CD4-positive, alpha-beta memory T cell (primary cell): ENCODE measurements around the gene CFAP20. TPM values are rescaled to one million over a fixed set of nuclear protein-coding genes. Genes with fewer than 3 reads are reported as not detected.

Source experiments
- CTCF ChIA-PET: fragments of 350-600 bp; sonication (Branson Sonifier 250); formaldehyde crosslinking; loops from one replicate; lab custom pipeline; 2021; ENCODE audit warnings: inconsistent platforms; ENCODE audit not compliant: partially characterized antibody; lab: Charles Lee
- POLR2A ChIA-PET: fragments of 350-600 bp; sonication (Branson Sonifier 250); formaldehyde crosslinking; loops from one replicate; lab custom pipeline; 2021; ENCODE audit not compliant: partially characterized antibody; lab: Charles Lee
- DNase-seq, 5 donors: peaks; one replicate each; pipeline versions ENCODE4 v3.0.0 to v3.0.0-alpha.2; 2020 to 2022; ENCODE audit warnings: mixed read lengths in 1 of 5
- H3K27ac ChIP-seq: one replicate; pipeline ENCODE4 v1.7.0; 2013; ENCODE audit warnings: low read depth, low read length
- H3K27me3 ChIP-seq: 2 replicates; pipeline ENCODE4 v1.7.0; 2013; ENCODE audit warnings: mild to moderate bottlenecking, low read length, moderate library complexity; ENCODE audit not compliant: insufficient read depth
- H3K36me3 ChIP-seq: 2 replicates; pipeline ENCODE4 v1.7.0; 2013; ENCODE audit warnings: mild to moderate bottlenecking, low read length, moderate library complexity; ENCODE audit not compliant: insufficient read depth
- H3K4me1 ChIP-seq: 2 replicates; pipeline ENCODE4 v1.7.0; 2013; ENCODE audit warnings: mild to moderate bottlenecking, low read length, moderate library complexity; ENCODE audit not compliant: insufficient read depth
- H3K4me3 ChIP-seq, 2 donors: one replicate each; pipeline ENCODE4 v1.7.0; 2013; ENCODE audit warnings: low read length in 2 of 2, mild to moderate bottlenecking in 1 of 2
- H3K9me3 ChIP-seq, 2 donors: one replicate each; pipeline ENCODE4 v1.7.0; 2013; ENCODE audit warnings: low read length in 2 of 2, control low read depth in 1 of 2; ENCODE audit not compliant: control insufficient read depth in 1 of 2
- H3K27ac Mint-ChIP-seq, 7 donors: one replicate each; pipeline ENCODE4 v1.8.0; 2020 to 2021; ENCODE audit warnings: mixed read lengths in 7 of 7, mild to moderate bottlenecking in 6 of 7, inconsistent platforms in 3 of 7, moderate library complexity in 3 of 7
- H3K27me3 Mint-ChIP-seq, 2 donors: one replicate each; pipeline ENCODE4 v1.8.0; 2020 to 2021; ENCODE audit warnings: mixed read lengths in 2 of 2
- H3K36me3 Mint-ChIP-seq, 2 donors: one replicate each; pipeline ENCODE4 v1.8.0; 2020 to 2021; ENCODE audit warnings: mixed read lengths in 2 of 2, inconsistent platforms in 1 of 2, mild to moderate bottlenecking in 1 of 2
- H3K4me1 Mint-ChIP-seq, 4 donors: one replicate each; pipeline ENCODE4 v1.8.0; 2020 to 2021; ENCODE audit warnings: mixed read lengths in 4 of 4, mild to moderate bottlenecking in 1 of 4
- H3K4me3 Mint-ChIP-seq, 8 donors: one replicate each; pipeline ENCODE4 v1.8.0; 2020 to 2021; ENCODE audit warnings: mixed read lengths in 8 of 8, mild to moderate bottlenecking in 7 of 8, moderate library complexity in 6 of 8, inconsistent platforms in 3 of 8
- H3K9me3 Mint-ChIP-seq, 8 donors: one replicate each; pipeline ENCODE4 v1.8.0; 2020 to 2021; ENCODE audit warnings: mixed read lengths in 8 of 8, mild to moderate bottlenecking in 5 of 8, inconsistent platforms in 3 of 8, moderate library complexity in 1 of 8
- intact Hi-C: fragments of 100-400 bp; cut with micrococcal nuclease; formaldehyde crosslinking; loops from one replicate; pipeline ENCODE4 v1.15.1; 2023
- polyA plus RNA-seq, 2 donors: library from polyadenylated mRNA; unstranded; fragments of 300-500 nt; fragmentation: Illumina TruSeq; gene quantifications; one replicate each; pipeline ENCODE4 v1.2.3, GENCODE V29; 2021
- total RNA-seq, 2 experiments: library from RNA; stranded (reverse); gene quantifications; one replicate each; pipeline ENCODE4 v1.2.3, GENCODE V29; 2021

The CFAP20 gene
- total and polyA plus RNA-seq, 4 experiments from 2014 or later, result 25.4 to 54.0 (median 31.0) TPM

GRCh38 chr16:58120234-58120633, 8.9 kb downstream of the CFAP20 start:
- no peak for DNase-seq
- intact Hi-C loops, result no loop called here
- Mint-ChIP-seq H3K4me3 (no peak overlapping the region), H3K27me3 (no peaks in the 10 kb centered on the region), H3K36me3 (peaks cover 10 to 26% of the 10 kb centered on the region in 2 donors), H3K9me3 (peaks cover 0 to 2% (median 0%) of the 10 kb centered on the region in 8 donors), H3K27ac (peak overlapping the region in 1 of 7 donors; percentile 42), H3K4me1 (peaks cover 32 to 51% (median 37%) of the 10 kb centered on the region in 4 donors)
- H3K9me3 ChIP-seq, result no peaks in the 10 kb centered on the region
- no peaks in the 10 kb centered on the region for H3K27me3 ChIP-seq
- no peak overlapping the region for H3K4me3 ChIP-seq
- ChIA-PET POLR2A (interaction anchor here (2.2 kb wide), 1 partner anchor 9 kb away, joined by 10 read pairs; the partner anchor contains the start of gene CFAP20), CTCF (interaction anchor here (0.8 to 1.7 kb wide), 3 partner anchors 16 to 222 kb away, joined by 3 to 4 read pairs (median 3); no protein-coding TSS in a partner anchor)
- peaks cover 16% of the 10 kb centered on the region for H3K36me3 ChIP-seq
- H3K27ac ChIP-seq, result no peak overlapping the region
- H3K4me1 ChIP-seq, result peaks cover 31% of the 10 kb centered on the region

DNA sequence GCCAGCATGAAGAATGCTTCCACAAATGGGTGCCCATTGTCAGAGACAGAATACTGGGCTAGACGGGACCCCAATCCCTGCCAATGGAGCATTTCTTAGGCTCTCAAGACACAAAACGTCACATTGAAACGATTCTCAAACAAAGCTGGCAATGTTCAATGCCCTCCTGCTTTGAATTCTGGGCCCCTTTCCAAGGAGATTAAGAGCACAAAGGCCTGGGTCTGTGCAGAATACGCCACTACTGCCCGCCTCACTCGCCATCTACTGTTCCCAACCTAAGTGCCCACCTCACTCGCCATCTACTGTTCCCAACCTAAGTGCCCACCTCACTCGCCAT, 9.7 kb downstream of the CFAP20 start:
- Histone ChIP-seq H3K9me3 (no peaks in the 10 kb centered on the region), H3K36me3 (peaks cover 24% of the 10 kb centered on the region), H3K4me3 (no peak overlapping the region), H3K4me1 (peaks cover 28% of the 10 kb centered on the region), H3K27me3 (no peaks in the 10 kb centered on the region), H3K27ac (no peak overlapping the region)
- H3K27ac Mint-ChIP-seq, result peak overlapping the region in 1 of 7 donors; percentile 17
- intact Hi-C loops, result no loop called here
- H3K4me3 Mint-ChIP-seq, result no peak overlapping the region
- H3K9me3 Mint-ChIP-seq, result peaks cover 0 to 4% (median 0%) of the 10 kb centered on the region in 8 donors
- no peaks in the 10 kb centered on the region for H3K27me3 Mint-ChIP-seq
- peaks cover 28 to 46% (median 34%) of the 10 kb centered on the region in 4 donors for H3K4me1 Mint-ChIP-seq
- ChIA-PET POLR2A (interaction anchor here (2.2 kb wide), 1 partner anchor 10 kb away, joined by 10 read pairs; the partner anchor contains the start of gene CFAP20), CTCF (interaction anchor here (0.8 to 1.7 kb wide), 2 partner anchors 13 to 22 kb away, joined by 4 read pairs; no protein-coding TSS in a partner anchor)
- peaks cover 16 to 34% of the 10 kb centered on the region in 2 donors for H3K36me3 Mint-ChIP-seq
- DNase-seq, result no peak

GRCh38 chr16:58118801-58119508, 10.2 kb downstream of the CFAP20 start:
- Histone ChIP-seq H3K27ac (no peak overlapping the region), H3K27me3 (no peaks in the 10 kb centered on the region), H3K36me3 (peaks cover 26% of the 10 kb centered on the region), H3K4me3 (no peak overlapping the region), H3K4me1 (peaks cover 24% of the 10 kb centered on the region), H3K9me3 (no peaks in the 10 kb centered on the region)
- peak overlapping the region in 3 of 7 donors; percentile 30 to 62 (median 55) for H3K27ac Mint-ChIP-seq
- no peaks in the 10 kb centered on the region for H3K27me3 Mint-ChIP-seq
- H3K4me3 Mint-ChIP-seq, result peak overlapping the region in 1 of 8 donors; percentile 38
- H3K9me3 Mint-ChIP-seq, result peaks cover 0 to 4% (median 0%) of the 10 kb centered on the region in 8 donors
- peaks cover 23 to 41% (median 29%) of the 10 kb centered on the region in 4 donors for H3K4me1 Mint-ChIP-seq
- DNase-seq, result no peak
- ChIA-PET POLR2A (interaction anchor here (1.9 to 2.2 kb wide), 2 partner anchors 10 to 11 kb away, joined by 4 to 10 read pairs; partner anchors contain the start of gene CFAP20), CTCF (interaction anchor here (0.8 to 1.5 kb wide), 2 partner anchors 8 to 14 kb away, joined by 4 read pairs; no protein-coding TSS in a partner anchor)
- intact Hi-C loops, result no loop called here
- peaks cover 19 to 38% of the 10 kb centered on the region in 2 donors for H3K36me3 Mint-ChIP-seq

GRCh38 chr16:58116529-58116928, 12.7 kb downstream of the CFAP20 start:
- DNase-seq, result no peak
- Histone ChIP-seq H3K36me3 (peaks cover 30% of the 10 kb centered on the region), H3K27ac (no peak overlapping the region), H3K4me1 (peaks cover 9% of the 10 kb centered on the region), H3K27me3 (no peaks in the 10 kb centered on the region), H3K9me3 (no peaks in the 10 kb centered on the region), H3K4me3 (no peak overlapping the region)
- Mint-ChIP-seq H3K4me1 (peaks cover 13 to 22% (median 15%) of the 10 kb centered on the region in 4 donors), H3K27ac (no peak overlapping the region), H3K27me3 (no peaks in the 10 kb centered on the region), H3K36me3 (peaks cover 33 to 54% of the 10 kb centered on the region in 2 donors), H3K4me3 (no peak overlapping the region), H3K9me3 (peaks cover 0 to 4% (median 0%) of the 10 kb centered on the region in 8 donors)
- CTCF ChIA-PET, result interaction anchor here (1.2 to 1.5 kb wide), 4 partner anchors 11 to 217 kb away, joined by 3 to 5 read pairs (median 3); no protein-coding TSS in a partner anchor
- intact Hi-C loops, result no loop called here
- POLR2A ChIA-PET, result no interaction called here

- CTCF ChIA-PET, result interaction anchor here (1.2 to 1.5 kb wide), 4 partner anchors 11 to 217 kb away, joined by 3 to 5 read pairs (median 3); no protein-coding TSS in a partner anchor
- POLR2A ChIA-PET, result no interaction called here
Observed at GRCh38 chr16:58116081-58116480, 13.1 kb downstream of the CFAP20 start.

GRCh38 chr16:58114827-58115825, 14.1 kb downstream of the CFAP20 start:
- H3K4me3 ChIP-seq, result no peak overlapping the region
- Mint-ChIP-seq H3K36me3 (peaks cover 33 to 54% of the 10 kb centered on the region in 2 donors), H3K9me3 (peaks cover 0 to 4% (median 0%) of the 10 kb centered on the region in 8 donors), H3K4me1 (peaks cover 4 to 9% (median 8%) of the 10 kb centered on the region in 4 donors), H3K4me3 (no peak overlapping the region), H3K27me3 (no peaks in the 10 kb centered on the region), H3K27ac (peak overlapping the region in 1 of 7 donors; percentile 8)
- no peaks in the 10 kb centered on the region for H3K4me1 ChIP-seq
- ChIA-PET CTCF (interaction anchor here (1.5 kb wide), 1 partner anchor 15 kb away, joined by 3 read pairs; no protein-coding TSS in a partner anchor), POLR2A (no interaction called here)
- no peak overlapping the region for H3K27ac ChIP-seq
- no peaks in the 10 kb centered on the region for H3K9me3 ChIP-seq
- intact Hi-C loops, result no loop called here
- DNase-seq, result no peak
- no peaks in the 10 kb centered on the region for H3K27me3 ChIP-seq
- peaks cover 30% of the 10 kb centered on the region for H3K36me3 ChIP-seq

More at GRCh38 chr16:58116081-58116480, 13.1 kb downstream of the CFAP20 start:
- H3K27ac Mint-ChIP-seq, result peak overlapping the region in 1 of 7 donors; percentile 56
- Histone ChIP-seq H3K36me3 (peaks cover 30% of the 10 kb centered on the region), H3K4me1 (peaks cover 6% of the 10 kb centered on the region), H3K4me3 (no peak overlapping the region), H3K27me3 (no peaks in the 10 kb centered on the region), H3K9me3 (no peaks in the 10 kb centered on the region), H3K27ac (no peak overlapping the region)
- H3K36me3 Mint-ChIP-seq, result peaks cover 33 to 54% of the 10 kb centered on the region in 2 donors
- intact Hi-C loops, result no loop called here
- peaks cover 13 to 18% (median 14%) of the 10 kb centered on the region in 4 donors for H3K4me1 Mint-ChIP-seq
- no peak overlapping the region for H3K4me3 Mint-ChIP-seq
- peaks cover 0 to 4% (median 0%) of the 10 kb centered on the region in 8 donors for H3K9me3 Mint-ChIP-seq
- DNase-seq, result no peak
- H3K27me3 Mint-ChIP-seq, result no peaks in the 10 kb centered on the region
